Aortic smooth muscle cell (primary cell): ENCODE measurements around the gene SIX2. TPM values are rescaled to one million over a fixed set of nuclear protein-coding genes. Genes with fewer than 3 reads are reported as not detected.

Source experiments
- total RNA-seq: library from RNA; depleted of rRNA; stranded (reverse); fragments of >200 nt; gene quantifications from 2 replicates; pipeline ENCODE4 v1.2.3, GENCODE V29; 2014

Gene SIX2
- total RNA-seq = 0.75 and 9.8 TPM in 2 replicates

DNA sequence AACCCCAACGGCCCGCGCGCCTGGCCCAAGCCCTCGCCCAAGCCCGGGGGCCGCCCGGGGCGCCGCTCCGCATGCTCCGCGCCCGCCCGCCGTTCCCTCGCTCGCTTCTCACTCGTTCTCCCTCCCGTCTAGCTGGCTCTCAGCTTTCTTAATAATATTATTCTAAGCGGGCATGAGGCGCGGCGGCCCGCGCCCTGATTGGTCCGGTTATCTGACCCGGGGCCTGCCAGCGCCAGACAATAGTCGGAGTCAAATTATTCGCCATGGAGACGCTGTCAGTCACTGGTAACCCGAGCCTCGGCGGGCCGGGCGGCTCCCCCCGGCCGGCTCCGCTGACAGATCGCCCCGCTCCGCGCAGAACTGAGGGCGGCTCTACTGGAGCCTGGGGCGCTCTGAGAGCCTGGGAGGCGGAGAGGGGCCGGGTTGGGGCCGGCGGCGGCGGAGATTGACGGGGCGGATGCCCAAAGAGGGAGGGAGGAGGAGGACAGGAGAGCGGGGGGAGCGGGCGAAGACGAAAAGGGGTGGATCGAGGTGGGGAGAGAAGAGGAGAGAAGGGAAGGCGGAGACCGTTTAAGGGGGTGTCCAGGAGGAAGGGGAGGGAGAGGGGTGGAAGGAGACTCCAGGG is at the start of gene SIX2:
Gene SIX2 (minus strand): TSS at position 150 of the 625 bp plus-strand sequence. CDS start 342 bp downstream, outside the sequence.

Other genes with a start within 250 kb of the SIX2 start
- not detected in 2 replicates for gene SIX3, start 67.8 kb downstream of the SIX2 start, total RNA-seq